G401.6 (cell line): ENCODE data around the gene GRIA1.
"Not testable (repeated sequence)": the region's sequence is repeated elsewhere in the genome, so short reads cannot be mapped to it uniquely, and the experiment has no call there.

Source experiments
- FAIRE-seq: peaks from 2 replicates; lab custom pipeline; 2012; peaks lifted over from hg19 to GRCh38; lab: Jason Lieb, UNC

Gene GRIA1

GRCh38 chr5:153723022-153723610 lies 232.6 kb downstream of the GRIA1 start:
- FAIRE-seq: not testable (repeated sequence)

GRCh38 chr5:153742060-153742459 lies 251.6 kb downstream of the GRIA1 start:
- FAIRE-seq: no peak

DNA sequence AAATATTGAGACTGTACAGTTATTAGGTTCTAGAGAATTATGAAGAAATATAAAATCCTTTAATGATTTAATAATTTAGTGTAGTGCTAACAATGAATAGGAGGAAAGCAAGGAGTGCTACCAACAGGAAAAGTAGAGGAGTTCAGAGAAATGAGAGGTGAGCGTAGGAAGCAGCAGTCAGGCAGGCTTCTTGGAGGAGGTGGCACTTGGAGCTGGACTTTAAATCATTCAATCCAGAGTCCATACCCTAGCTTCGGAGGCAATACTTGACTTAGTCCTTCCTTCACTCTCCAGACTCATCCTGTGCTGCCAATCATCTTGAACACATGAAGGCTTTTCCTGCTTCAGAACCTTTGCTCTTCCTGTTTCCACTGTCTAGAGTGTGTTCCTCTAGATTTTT lies 254.3 kb downstream of the GRIA1 start:
- FAIRE-seq: no peak

DNA sequence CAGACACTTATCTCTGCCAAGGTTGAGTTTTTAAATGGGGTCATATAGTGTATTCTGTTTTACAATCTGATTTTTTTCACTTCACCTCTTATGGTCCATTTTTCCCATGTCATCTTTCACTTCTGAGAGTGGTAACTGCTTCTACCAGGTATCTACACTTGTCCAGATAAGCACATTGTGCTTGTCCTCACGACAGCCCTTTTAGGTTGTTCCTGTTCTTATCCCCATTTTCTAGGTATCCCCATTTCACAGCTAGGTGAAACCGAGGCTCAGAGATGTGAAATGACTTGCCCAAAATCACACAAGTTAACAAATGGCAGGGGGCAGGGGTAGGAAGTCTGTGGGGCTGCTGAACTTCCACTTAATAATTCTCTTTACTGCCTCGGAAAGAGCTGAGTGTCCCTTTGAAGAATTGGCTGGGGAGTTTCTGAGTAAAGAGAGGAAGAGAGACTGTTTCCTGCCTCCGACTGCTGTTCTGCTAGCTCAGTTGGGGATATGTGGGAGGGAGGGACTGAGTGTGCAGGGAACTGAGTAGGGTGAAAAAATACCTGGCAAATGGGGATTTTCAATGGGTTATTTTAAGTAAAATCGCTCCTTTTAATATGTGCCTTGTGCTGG lies 255.4 kb downstream of the GRIA1 start:
- no peak for FAIRE-seq

DNA sequence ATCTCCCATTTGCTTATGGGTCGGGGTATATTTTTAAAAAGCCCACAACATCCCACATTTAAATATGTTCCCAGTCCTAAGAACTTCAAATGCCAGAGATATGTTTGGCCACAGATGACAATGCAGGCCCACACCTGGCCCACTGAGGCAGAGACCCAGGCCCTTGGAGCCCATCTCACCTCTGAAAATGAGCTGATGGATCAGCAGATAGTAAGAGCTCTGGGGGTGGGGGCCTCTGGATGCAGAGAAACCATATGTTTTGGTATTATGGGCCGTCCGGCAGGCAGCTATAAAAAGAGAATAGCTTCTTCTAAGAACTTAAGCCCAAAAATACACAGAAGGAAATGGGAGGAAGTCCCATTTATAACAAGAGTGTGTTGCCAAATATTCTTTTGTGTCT lies 256.0 kb downstream of the GRIA1 start:
- no peak for FAIRE-seq

DNA sequence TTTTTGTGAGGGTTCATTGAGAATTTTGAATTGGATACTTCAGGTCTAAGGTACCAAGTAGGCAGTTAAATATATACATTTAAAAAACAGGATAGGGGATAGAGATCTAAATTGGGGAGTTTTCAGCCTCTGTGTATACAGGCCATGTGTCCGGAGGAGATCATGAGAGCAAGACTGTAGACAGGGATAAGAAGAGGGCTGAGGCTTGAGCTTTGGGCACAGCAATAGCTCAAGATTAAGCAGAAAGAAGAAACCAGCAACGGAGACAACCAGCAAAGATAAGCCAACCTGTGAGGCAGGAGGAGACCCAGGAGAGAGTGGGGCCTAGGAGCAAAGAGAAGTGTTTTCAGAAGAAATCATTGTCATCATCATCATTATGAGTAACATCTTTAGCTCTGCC lies 258.4 kb downstream of the GRIA1 start:
- FAIRE-seq: no peak

DNA sequence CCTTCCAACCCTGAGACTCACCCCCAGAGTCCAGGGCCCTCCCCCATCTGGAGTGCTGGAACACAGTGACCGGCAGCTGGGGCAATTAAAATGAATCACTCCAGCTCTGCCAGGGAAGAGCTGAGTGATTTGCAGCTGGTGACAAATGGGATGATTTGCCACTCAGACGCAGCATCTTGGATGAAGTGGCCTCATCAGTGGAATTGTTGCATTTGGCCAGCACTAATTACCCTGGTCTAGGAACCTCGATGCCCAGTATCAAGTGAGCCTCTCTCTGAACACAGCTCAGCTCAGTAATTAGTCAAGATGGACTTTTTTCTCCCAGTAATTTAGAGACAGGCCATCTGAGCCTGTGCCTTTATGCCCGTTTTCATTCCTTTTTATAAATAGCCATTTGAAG lies 259.5 kb downstream of the GRIA1 start:
- FAIRE-seq: no peak

DNA sequence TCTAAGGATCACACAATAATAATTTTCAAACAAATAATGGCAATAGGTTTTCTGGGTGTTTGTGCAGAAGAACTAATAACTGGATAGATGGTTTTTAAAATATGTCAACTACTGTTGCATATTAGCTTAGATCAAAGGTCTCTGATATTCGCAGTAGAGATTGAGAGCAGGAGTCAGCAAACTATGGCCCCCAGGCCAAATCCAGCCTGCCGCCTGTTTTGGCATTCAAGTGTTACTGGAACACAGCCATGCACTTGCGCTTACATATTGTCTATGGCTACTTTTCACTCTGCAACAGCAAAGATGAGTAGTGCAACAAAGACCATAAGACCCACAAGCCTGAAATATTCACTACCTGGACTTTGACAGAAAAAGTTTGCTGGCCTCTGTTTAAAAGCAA lies 260.8 kb downstream of the GRIA1 start:
- FAIRE-seq: no peak

DNA sequence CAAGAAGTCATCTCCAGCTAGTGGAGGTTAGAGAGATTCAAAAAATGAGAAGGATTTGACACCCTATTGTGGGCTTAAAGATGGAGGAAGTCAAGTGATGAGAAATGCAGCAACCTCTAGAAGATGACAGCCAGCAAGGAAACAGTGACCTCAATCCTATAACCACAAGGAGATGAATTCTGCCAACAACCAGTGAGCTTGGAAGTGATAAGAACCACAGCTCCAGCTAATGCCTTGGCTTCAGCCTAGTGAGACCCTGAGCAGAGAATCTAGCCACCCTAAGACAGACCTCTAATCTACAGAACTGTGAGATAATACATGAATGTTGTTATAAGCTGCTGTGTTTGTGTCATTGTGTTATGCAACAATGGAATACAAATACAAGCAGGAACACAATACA lies 262.4 kb downstream of the GRIA1 start:
- FAIRE-seq: no peak

DNA sequence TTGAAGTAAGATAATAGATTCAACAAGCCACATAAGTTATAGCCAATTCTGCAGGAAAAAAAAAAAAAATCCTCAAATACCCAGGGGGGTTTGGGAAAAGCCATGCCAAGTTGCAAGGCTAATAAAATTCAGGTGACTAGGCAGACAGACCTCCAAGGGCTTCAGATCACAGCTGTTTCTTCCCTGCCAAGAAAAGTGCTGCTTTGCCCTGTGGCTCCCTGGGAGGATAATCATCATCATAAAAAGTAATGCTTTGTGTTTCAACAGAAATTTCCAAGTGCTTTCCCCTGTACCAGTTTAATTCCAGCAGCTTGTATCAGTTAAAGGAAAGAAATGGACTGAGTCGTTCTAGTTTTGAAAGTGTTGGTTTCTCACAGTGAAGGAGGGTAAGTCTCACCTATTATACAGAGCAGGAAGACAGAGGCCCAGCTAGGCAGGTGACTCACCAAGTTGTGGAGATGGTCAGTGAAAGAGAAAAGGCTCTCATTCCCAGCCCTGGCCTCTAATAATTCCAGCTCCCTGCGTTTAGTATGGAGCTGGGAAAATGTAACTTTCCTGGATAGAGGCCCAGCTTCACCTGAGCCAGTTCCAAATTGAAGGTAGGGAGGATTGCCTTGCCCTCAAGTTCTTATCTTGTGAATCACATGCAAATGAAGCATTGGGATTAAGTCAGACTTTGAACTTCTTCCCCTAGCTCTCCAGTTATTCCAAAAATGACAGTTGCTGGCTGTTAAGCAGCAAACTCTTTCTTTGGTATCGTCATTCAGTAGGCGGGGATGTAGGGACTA lies 263.4 kb downstream of the GRIA1 start:
- FAIRE-seq: no peak

GRCh38 chr5:153755913-153756500 lies 265.5 kb downstream of the GRIA1 start:
- no peak for FAIRE-seq

DNA sequence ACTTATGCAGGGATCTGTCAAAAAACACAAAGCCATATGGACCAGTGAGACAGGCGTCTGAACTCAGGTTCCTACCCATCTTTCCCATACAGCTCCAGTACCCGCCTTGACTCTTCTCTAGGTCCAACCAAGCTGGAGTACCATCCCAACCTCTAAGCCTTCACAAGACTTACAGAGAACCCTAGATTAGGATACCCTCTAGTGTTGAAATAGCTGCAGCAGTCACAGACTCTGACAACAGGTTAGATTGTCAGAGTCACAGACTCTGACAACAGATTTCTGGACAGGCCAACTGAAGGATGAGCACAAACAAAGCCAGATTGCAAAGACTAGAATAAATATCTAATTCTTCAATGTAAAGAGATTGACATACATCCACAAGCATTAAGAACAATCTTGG lies 266.1 kb downstream of the GRIA1 start:
- no peak for FAIRE-seq

- no peak for FAIRE-seq
Measured at GRCh38 chr5:153765987-153766386, 275.5 kb downstream of the GRIA1 start.

DNA sequence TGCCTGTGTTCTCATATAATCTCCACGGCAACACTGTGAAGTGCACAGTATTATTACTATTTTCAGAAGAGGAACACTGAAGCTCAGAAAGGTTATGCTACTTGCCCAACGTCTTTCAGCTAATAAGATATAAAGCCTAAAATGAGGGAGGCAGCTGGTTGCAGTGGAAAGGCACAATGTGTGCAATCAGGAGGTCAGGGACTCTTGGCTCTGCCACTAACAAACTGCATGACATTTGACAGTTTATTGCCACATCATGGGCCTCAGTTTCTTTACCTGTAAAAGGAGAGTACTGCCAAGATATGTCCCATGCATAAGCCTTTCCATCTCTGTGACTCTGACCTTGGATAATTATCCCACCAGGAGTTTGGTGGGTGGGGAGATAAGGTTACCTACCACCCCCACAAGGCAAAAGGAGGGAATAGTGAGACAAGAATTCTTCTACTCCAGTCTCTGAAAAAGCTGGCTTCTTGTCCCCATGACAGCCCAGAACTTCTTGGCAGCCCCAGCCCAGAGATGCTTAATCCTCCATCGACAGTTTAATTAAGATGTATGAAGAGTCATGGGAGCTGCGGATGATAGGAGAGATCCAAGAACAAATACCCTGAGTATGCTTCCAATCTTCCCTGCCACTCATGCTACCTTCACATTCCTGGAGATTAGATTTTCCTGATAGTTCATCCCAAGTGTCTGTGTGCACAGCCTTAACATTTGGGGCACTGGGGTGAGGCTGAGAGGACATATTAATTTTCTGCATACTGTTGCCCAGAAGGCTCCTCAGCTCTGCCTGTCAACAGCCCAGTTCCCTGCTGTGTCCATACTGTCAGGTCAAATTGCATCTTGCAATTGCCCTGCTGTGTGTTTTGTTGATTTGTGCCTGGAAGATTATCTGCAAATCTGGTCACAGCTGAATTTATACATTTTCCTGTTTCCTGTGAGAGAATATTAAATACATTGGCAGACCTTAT lies 277.0 kb downstream of the GRIA1 start:
- no peak for FAIRE-seq

DNA sequence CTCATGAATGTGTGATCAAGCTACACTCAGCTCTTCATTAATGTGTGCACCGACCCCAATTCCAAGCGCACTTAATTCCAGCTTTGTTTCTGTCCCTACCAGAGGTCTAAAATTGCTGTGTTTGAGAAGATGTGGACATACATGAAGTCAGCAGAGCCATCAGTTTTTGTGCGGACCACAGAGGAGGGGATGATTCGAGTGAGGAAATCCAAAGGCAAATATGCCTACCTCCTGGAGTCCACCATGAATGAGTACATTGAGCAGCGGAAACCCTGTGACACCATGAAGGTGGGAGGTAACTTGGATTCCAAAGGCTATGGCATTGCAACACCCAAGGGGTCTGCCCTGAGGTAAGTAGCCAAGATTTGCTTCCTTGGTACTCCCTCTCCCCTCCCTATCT lies 279.6 kb downstream of the GRIA1 start:
- no peak for FAIRE-seq

- FAIRE-seq: no peak
Measured at GRCh38 chr5:153774686-153775085, 284.2 kb downstream of the GRIA1 start.

GRCh38 chr5:153775923-153776322 lies 285.5 kb downstream of the GRIA1 start:
- no peak for FAIRE-seq

DNA sequence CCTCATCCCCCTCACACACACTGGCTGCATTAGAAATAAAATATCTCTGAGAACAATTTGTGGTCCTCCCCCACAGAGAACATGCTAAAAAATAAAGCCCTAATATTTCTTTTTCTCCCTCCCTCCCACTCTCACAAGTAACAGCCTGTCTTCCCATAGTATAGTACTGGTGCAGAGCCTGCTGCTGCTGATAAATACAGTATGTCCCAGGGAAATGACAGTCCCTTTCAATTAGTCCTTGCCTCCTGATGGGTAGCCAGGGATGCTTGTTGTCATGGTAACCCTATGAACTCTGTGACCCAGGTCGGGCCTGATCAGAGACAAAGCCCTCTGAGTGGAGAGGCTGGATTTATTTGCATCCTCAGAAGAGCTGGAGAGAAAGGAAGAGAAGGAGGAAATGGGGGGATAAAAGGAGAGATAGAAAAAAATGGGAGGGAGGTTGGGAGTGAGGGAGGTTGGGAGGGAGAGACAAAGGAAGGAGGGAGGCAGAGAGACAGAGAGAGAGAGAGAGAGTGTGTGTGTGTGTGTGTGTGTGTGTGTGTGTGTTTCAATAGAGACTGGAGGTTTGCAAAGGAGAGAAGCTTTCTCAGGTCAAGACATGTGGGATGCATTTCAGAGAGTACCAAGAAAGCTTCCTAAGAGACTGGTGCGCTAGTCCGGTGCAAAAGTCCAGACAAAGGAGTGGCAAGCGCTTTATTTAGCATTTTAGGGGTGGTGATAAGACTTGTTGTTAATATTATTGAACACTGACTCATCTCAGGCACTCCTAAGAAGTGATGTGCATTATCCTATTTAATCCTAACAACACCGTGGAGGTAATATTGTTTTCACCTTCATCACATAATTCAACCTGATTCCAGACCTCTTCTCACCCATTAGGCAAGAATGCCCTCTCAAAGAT lies 287.5 kb downstream of the GRIA1 start:
- no peak for FAIRE-seq

GRCh38 chr5:153779836-153780235 lies 289.4 kb downstream of the GRIA1 start:
- FAIRE-seq: no peak

DNA sequence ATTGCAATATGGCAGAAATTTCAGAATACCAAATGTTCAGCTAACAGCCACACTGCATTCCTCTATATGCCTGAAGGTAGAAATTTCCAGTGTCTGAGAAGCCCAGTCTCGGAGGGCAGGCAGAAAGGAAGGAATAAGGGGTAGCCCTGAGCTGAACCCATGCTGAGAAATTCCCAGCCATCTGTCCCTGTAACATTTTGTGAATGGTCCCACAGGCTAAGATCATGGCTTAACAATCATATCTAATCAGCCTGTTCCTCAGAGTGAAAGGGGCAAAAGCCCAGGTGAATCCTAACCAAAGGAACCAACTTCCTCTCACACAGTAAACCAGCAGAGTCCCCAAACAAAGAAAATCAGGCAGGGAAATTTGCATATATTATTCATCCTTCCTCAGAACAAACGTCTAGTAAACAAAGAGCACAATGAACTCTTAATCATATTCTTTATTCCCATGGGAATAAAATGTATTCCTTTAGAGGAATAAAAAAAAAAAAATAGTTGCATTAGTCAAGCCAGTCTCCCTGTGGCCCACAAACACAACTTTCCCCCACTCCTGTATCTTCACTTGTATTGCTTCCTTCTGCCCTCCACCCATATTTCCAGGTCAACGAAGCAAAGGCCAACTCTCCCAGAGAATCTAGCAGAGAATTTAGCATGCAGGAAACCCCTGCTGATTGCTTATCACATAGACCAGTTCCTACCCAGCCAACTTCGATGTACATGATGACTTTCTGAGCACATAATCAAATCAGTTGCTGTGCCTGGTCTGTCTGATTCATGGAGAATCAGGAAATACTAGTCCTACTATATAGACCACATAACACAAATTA lies 290.6 kb downstream of the GRIA1 start:
- FAIRE-seq: no peak
